SJSA1 (cell line): ENCODE results near the gene TEC. TPM values are rescaled to one million over a fixed set of nuclear protein-coding genes. Genes with fewer than 3 reads are reported as not detected.
"Not testable (repeated sequence)": the region's sequence is repeated elsewhere in the genome, so short reads cannot be mapped to it uniquely, and the experiment has no call there.

Experiments used
- DNase-seq, 2 experiments: peaks; one replicate each; pipeline ENCODE4 v3.0.0-alpha.2; 2015 to 2020; ENCODE audit warnings: low spot score in 2 of 2, low read depth in 1 of 2
- H3K27ac ChIP-seq: fragments of 250-450 bp; sonication (Bioruptor Pico); 2 replicates; pipeline ENCODE4 v1.5.1; 2020; ENCODE audit warnings: mild to moderate bottlenecking, moderate library complexity
- H3K27me3 ChIP-seq: fragments of 250-450 bp; sonication (Bioruptor Pico); replicated peaks from 2 replicates; pipeline ENCODE4 v1.5.1; 2020; ENCODE audit warnings: mild to moderate bottlenecking, moderate library complexity
- H3K36me3 ChIP-seq: fragments of 250-450 bp; sonication (Bioruptor Pico); 2 replicates; pipeline ENCODE4 v1.5.1; 2020; ENCODE audit warnings: mild to moderate bottlenecking
- H3K4me1 ChIP-seq: fragments of 250-450 bp; sonication (Bioruptor Pico); replicated peaks from 2 replicates; pipeline ENCODE4 v1.6.1; 2021; ENCODE audit warnings: mild to moderate bottlenecking
- H3K4me3 ChIP-seq: fragments of 250-450 bp; sonication (Bioruptor Pico); 2 replicates; pipeline ENCODE4 v1.5.1; 2020; ENCODE audit warnings: mild to moderate bottlenecking
- H3K9me3 ChIP-seq: fragments of 250-450 bp; sonication (Bioruptor Pico); replicated peaks from 2 replicates; pipeline ENCODE4 v1.5.1; 2020; ENCODE audit warnings: mild to moderate bottlenecking
- total RNA-seq: library from RNA; depleted of rRNA; stranded (reverse); fragments of >200 nt; shearing (Covaris generic); gene quantifications from 2 replicates; pipeline ENCODE4 v1.2.3, GENCODE V29; 2014; rRNA removed

TEC gene
- 0.05 and 0.25 TPM in 2 replicates for total RNA-seq

- H3K27ac ChIP-seq = no peak within 1 kb of the TSS
- peak within 1 kb of the TSS; percentile 55 for H3K4me3 ChIP-seq
- H3K4me1 ChIP-seq = no peaks in the 10 kb centered on the region
- peak in 1 of 2 experiments; percentile 26 for DNase-seq
- H3K36me3 ChIP-seq = no peaks in the 10 kb centered on the region
- no peaks in the 10 kb centered on the region for H3K27me3 ChIP-seq
- no peaks in the 10 kb centered on the region for H3K9me3 ChIP-seq
Observed at GRCh38 chr4:48268956-48269860, at the start of gene TEC. Gene TEC, minus strand, starts transcription at chr4:48269838. Its CDS starts 41,224 bp downstream, at chr4:48228614.

- Histone ChIP-seq H3K4me1 (no peaks in the 10 kb centered on the region), H3K4me3 (no peak overlapping the region), H3K27me3 (no peaks in the 10 kb centered on the region), H3K36me3 (no peaks in the 10 kb centered on the region), H3K9me3 (no peaks in the 10 kb centered on the region), H3K27ac (no peak overlapping the region)
- DNase-seq = peak in 1 of 2 experiments; percentile 48
Observed at GRCh38 chr4:48315728-48316630, 46.3 kb upstream of the TEC start.

- not testable (repeated sequence) for H3K27me3 ChIP-seq, H3K4me3 ChIP-seq, H3K9me3 ChIP-seq, H3K27ac ChIP-seq, H3K36me3 ChIP-seq, H3K4me1 ChIP-seq, DNase-seq
Observed at GRCh38 chr4:48314746-48315145, 45.1 kb upstream of the TEC start.

GRCh38 chr4:48311896-48312295 lies 42.3 kb upstream of the TEC start:
- Histone ChIP-seq H3K4me1 (no peaks in the 10 kb centered on the region), H3K4me3 (no peak overlapping the region), H3K27ac (no peak overlapping the region), H3K27me3 (no peaks in the 10 kb centered on the region), H3K36me3 (no peaks in the 10 kb centered on the region), H3K9me3 (no peaks in the 10 kb centered on the region)
- DNase-seq = no peak

GRCh38 chr4:48308901-48309300 lies 39.3 kb upstream of the TEC start:
- Histone ChIP-seq H3K4me1 (no peaks in the 10 kb centered on the region), H3K4me3 (no peak overlapping the region), H3K27ac (no peak overlapping the region), H3K9me3 (no peaks in the 10 kb centered on the region), H3K36me3 (no peaks in the 10 kb centered on the region), H3K27me3 (no peaks in the 10 kb centered on the region)
- no peak for DNase-seq

GRCh38 chr4:48307528-48307927 lies 37.9 kb upstream of the TEC start:
- H3K4me1 ChIP-seq = no peaks in the 10 kb centered on the region
- H3K4me3 ChIP-seq = no peak overlapping the region
- no peaks in the 10 kb centered on the region for H3K27me3 ChIP-seq
- no peak overlapping the region for H3K27ac ChIP-seq
- no peaks in the 10 kb centered on the region for H3K36me3 ChIP-seq
- DNase-seq = no peak
- no peaks in the 10 kb centered on the region for H3K9me3 ChIP-seq

GRCh38 chr4:48305508-48305907 lies 35.9 kb upstream of the TEC start:
- Histone ChIP-seq H3K9me3 (no peaks in the 10 kb centered on the region), H3K27ac (no peak overlapping the region), H3K4me3 (no peak overlapping the region), H3K27me3 (no peaks in the 10 kb centered on the region), H3K4me1 (no peaks in the 10 kb centered on the region), H3K36me3 (no peaks in the 10 kb centered on the region)
- no peak for DNase-seq

DNA sequence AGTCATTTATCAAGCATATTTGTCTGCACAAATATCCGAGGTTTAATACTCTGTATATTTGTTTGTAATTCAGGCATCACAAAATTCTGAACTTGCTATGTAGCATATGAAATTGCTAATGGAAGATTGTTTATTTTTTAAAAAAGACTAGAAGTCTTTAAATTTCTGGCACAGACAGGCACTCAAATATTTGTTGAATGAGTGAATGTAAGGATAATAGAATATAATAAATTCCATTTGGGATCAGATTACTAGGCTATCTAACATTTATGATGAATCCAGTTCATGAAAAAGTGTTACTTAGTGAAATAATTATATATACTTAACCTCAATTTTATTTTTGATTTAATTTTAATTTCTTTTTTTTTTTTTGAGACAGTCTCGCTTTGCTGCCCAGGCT lies 30.4 kb upstream of the TEC start:
- no peaks in the 10 kb centered on the region for H3K4me1 ChIP-seq

DNA sequence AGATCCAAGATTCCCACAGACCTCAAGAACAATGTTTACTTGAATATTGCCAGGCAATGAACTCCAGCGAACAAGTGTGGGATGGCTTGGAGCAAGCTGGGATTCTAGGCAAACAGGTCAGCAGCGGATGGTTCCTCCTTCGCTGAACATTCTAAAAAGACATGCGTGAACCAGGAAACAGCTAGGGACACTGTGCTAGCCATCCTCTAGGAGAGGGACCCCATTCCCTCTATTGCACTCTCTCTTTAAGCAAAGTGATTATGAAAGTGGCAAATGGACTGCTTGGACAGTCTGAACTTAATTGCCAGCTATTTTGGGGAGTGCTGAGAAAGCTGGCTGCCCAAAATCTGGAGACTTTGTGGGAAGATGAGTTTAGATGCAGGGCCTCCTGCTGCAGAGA lies 29.9 kb upstream of the TEC start:
- H3K9me3 ChIP-seq = no peaks in the 10 kb centered on the region
- DNase-seq = no peak
- H3K27me3 ChIP-seq = no peaks in the 10 kb centered on the region
- H3K4me1 ChIP-seq = no peaks in the 10 kb centered on the region
- no peak overlapping the region for H3K4me3 ChIP-seq
- no peak overlapping the region for H3K27ac ChIP-seq
- H3K36me3 ChIP-seq = no peaks in the 10 kb centered on the region

More for the DNA sequence above, 30.4 kb upstream of the TEC start:
- Histone ChIP-seq H3K27me3 (no peaks in the 10 kb centered on the region), H3K4me3 (no peak overlapping the region), H3K27ac (no peak overlapping the region), H3K9me3 (no peaks in the 10 kb centered on the region), H3K36me3 (no peaks in the 10 kb centered on the region)
- no peak for DNase-seq

DNA sequence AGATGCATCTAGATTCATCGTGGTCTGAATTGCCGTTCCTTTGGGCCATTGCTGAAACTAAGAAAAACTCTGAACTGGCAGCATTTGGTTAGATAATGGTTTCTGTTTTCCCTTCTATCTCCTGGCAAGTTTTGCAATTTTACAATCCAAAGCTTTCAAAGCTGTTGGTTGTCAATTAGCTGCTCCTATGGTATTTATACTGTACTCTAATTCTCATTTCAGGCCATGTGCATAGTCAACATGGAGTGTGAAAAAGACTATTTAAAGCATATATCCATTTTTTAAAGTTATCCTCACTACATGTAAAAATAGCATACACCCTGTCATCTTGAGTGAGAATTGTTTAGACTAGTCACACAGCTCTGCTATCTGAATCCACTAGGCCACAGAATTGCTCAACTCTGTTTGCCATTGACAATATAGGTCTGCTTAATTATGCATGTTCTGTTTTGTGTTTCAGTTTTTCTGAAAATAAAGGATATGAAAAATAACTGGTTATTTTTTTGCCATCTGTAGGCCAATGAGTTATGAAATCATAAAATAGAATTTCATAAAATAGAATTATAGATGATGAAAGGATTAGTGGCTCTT lies 27.7 kb upstream of the TEC start:
- Histone ChIP-seq H3K4me3 (no peak overlapping the region), H3K27me3 (no peaks in the 10 kb centered on the region), H3K4me1 (no peaks in the 10 kb centered on the region), H3K36me3 (no peaks in the 10 kb centered on the region), H3K27ac (no peak overlapping the region), H3K9me3 (no peaks in the 10 kb centered on the region)
- DNase-seq = no peak

GRCh38 chr4:48296365-48296764 lies 26.7 kb upstream of the TEC start:
- no peak for DNase-seq
- no peaks in the 10 kb centered on the region for H3K9me3 ChIP-seq
- H3K4me1 ChIP-seq = no peaks in the 10 kb centered on the region
- no peak overlapping the region for H3K27ac ChIP-seq
- H3K27me3 ChIP-seq = no peaks in the 10 kb centered on the region
- H3K36me3 ChIP-seq = no peaks in the 10 kb centered on the region
- no peak overlapping the region for H3K4me3 ChIP-seq

GRCh38 chr4:48295116-48295515 lies 25.5 kb upstream of the TEC start:
- DNase-seq = no peak
- H3K36me3 ChIP-seq = no peaks in the 10 kb centered on the region
- no peaks in the 10 kb centered on the region for H3K9me3 ChIP-seq
- no peak overlapping the region for H3K4me3 ChIP-seq
- H3K27me3 ChIP-seq = no peaks in the 10 kb centered on the region
- no peaks in the 10 kb centered on the region for H3K4me1 ChIP-seq
- H3K27ac ChIP-seq = no peak overlapping the region

GRCh38 chr4:48292218-48292790 lies 22.7 kb upstream of the TEC start:
- not testable (repeated sequence) for H3K4me1 ChIP-seq, H3K36me3 ChIP-seq, H3K9me3 ChIP-seq, H3K4me3 ChIP-seq, H3K27me3 ChIP-seq, DNase-seq, H3K27ac ChIP-seq
